HepG2 (cell line): ENCODE results near the gene PLBD2.

ENCODE experiments used
- CEBPG ChIP-seq: IDR thresholded peaks from 2 replicates; pipeline ENCODE4 v1.6.1; 2016
- NR3C1 ChIP-seq: sonication (generic); formaldehyde crosslinking; IDR thresholded peaks from 2 replicates; pipeline ENCODE4 v1.4.0; 2020; ENCODE audit warnings: missing genetic modification reagents
- POLR2A ChIP-seq, 2 experiments: IDR thresholded peaks; 2 replicates each; pipeline ENCODE4 v1.6.1; 2011; ENCODE audit warnings: low read depth in 2 of 2, low read length in 2 of 2, mild to moderate bottlenecking in 1 of 2, moderate library complexity in 1 of 2; ENCODE audit not compliant: insufficient read depth in 1 of 2
- SMAD9 ChIP-seq: sonication (generic); formaldehyde crosslinking; IDR thresholded peaks from 2 replicates; pipeline ENCODE4 v1.5.1; 2020; ENCODE audit warnings: mild to moderate bottlenecking, missing genetic modification reagents
- U2AF1 ChIP-seq: fragments of 200-400 bp; formaldehyde crosslinking; optimal IDR thresholded peaks from 2 replicates; pipeline ENCODE3; 2017; ENCODE audit warnings: mild to moderate bottlenecking, low read depth, low read length
- ZNF331 ChIP-seq: sonication (generic); formaldehyde crosslinking; IDR thresholded peaks from 2 replicates; pipeline ENCODE4 v1.4.0; 2020; ENCODE audit warnings: missing genetic modification reagents
- ZNF605 ChIP-seq: sonication (generic); formaldehyde crosslinking; IDR thresholded peaks from 2 replicates; pipeline ENCODE4 v1.8.0; 2022; ENCODE audit warnings: mild to moderate bottlenecking, missing genetic modification reagents
- TF ChIP-seq, protein P1 (sequence below): sonication (generic); formaldehyde crosslinking; IDR thresholded peaks from 2 replicates; pipeline ENCODE4 v1.5.0; 2020; ENCODE audit warnings: mild to moderate bottlenecking, missing genetic modification reagents, moderate library complexity
- TF ChIP-seq, protein P2 (sequence below): sonication (generic); formaldehyde crosslinking; IDR thresholded peaks from 2 replicates; pipeline ENCODE4 v1.5.0; 2020; ENCODE audit warnings: mild to moderate bottlenecking, missing genetic modification reagents
- TF ChIP-seq, protein P3 (sequence below): IDR thresholded peaks from 2 replicates; pipeline ENCODE4 v1.6.1; 2012; ENCODE audit warnings: inconsistent platforms
- TF ChIP-seq, protein P4 (sequence below): IDR thresholded peaks from 2 replicates; pipeline ENCODE4 v1.6.1; 2016; ENCODE audit warnings: missing compliant biosample characterization, missing genetic modification reagents, borderline replicate concordance

DNA sequence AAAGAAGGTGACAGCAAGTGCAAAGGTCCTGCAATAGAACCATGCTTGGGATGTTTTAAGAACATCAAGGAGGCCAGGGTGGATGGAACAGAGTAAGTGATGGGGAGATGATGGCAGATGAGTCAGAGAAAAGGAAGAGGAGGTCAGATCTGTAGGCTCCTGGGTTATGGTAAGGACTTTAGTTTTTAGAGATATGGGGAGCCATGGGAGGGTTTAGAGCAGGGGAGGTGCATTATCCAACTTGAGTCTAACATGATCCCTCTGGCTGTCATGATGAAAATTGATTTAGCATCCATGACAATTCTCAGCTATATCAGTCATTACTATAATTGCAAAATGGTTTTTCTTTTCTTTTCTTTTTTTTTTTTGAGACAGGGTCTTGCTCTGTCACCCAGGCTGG lies 7.3 kb upstream of the PLBD2 start:
- TF ChIP-seq U2AF1, result no peak
- TF ChIP-seq ZNF605, result no peak
- no peak for TF ChIP-seq CEBPG (CRISPR knock-in tag)
- TF ChIP-seq, protein P1, sequence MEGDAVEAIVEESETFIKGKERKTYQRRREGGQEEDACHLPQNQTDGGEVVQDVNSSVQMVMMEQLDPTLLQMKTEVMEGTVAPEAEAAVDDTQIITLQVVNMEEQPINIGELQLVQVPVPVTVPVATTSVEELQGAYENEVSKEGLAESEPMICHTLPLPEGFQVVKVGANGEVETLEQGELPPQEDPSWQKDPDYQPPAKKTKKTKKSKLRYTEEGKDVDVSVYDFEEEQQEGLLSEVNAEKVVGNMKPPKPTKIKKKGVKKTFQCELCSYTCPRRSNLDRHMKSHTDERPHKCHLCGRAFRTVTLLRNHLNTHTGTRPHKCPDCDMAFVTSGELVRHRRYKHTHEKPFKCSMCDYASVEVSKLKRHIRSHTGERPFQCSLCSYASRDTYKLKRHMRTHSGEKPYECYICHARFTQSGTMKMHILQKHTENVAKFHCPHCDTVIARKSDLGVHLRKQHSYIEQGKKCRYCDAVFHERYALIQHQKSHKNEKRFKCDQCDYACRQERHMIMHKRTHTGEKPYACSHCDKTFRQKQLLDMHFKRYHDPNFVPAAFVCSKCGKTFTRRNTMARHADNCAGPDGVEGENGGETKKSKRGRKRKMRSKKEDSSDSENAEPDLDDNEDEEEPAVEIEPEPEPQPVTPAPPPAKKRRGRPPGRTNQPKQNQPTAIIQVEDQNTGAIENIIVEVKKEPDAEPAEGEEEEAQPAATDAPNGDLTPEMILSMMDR, result no peak
- TF ChIP-seq, protein P2, sequence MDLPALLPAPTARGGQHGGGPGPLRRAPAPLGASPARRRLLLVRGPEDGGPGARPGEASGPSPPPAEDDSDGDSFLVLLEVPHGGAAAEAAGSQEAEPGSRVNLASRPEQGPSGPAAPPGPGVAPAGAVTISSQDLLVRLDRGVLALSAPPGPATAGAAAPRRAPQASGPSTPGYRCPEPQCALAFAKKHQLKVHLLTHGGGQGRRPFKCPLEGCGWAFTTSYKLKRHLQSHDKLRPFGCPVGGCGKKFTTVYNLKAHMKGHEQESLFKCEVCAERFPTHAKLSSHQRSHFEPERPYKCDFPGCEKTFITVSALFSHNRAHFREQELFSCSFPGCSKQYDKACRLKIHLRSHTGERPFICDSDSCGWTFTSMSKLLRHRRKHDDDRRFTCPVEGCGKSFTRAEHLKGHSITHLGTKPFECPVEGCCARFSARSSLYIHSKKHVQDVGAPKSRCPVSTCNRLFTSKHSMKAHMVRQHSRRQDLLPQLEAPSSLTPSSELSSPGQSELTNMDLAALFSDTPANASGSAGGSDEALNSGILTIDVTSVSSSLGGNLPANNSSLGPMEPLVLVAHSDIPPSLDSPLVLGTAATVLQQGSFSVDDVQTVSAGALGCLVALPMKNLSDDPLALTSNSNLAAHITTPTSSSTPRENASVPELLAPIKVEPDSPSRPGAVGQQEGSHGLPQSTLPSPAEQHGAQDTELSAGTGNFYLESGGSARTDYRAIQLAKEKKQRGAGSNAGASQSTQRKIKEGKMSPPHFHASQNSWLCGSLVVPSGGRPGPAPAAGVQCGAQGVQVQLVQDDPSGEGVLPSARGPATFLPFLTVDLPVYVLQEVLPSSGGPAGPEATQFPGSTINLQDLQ (CRISPR knock-in tag), result no peak
- no peak for TF ChIP-seq ZNF331 (CRISPR knock-in tag)
- TF ChIP-seq, protein P3, sequence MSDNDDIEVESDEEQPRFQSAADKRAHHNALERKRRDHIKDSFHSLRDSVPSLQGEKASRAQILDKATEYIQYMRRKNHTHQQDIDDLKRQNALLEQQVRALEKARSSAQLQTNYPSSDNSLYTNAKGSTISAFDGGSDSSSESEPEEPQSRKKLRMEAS, result no peak
- TF ChIP-seq, protein P4, sequence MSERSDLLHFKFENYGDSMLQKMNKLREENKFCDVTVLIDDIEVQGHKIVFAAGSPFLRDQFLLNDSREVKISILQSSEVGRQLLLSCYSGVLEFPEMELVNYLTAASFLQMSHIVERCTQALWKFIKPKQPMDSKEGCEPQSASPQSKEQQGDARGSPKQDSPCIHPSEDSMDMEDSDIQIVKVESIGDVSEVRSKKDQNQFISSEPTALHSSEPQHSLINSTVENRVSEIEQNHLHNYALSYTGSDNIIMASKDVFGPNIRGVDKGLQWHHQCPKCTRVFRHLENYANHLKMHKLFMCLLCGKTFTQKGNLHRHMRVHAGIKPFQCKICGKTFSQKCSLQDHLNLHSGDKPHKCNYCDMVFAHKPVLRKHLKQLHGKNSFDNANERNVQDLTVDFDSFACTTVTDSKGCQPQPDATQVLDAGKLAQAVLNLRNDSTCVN (CRISPR knock-in tag), result no peak
- no peak for TF ChIP-seq NR3C1 (CRISPR knock-in tag)
- no peak for TF ChIP-seq POLR2A (IDR thresholded peaks at IDR 0.05; ENCODE audit: insufficient read depth in 1 of 2, low read depth in 2 of 2, low read length in 2 of 2)
- TF ChIP-seq SMAD9 (CRISPR knock-in tag), result no peak
